GM19023 (cell line): ENCODE measurements around the gene ARID3A.
A peak's percentile ranks its signal among the peaks of the same experiment; 100 is the strongest.
"Not testable (repeated sequence)": the region's sequence is repeated elsewhere in the genome, so short reads cannot be mapped to it uniquely, and the experiment has no call there.

ENCODE experiments used
- ATAC-seq: cut with Tn5 transposase; IDR thresholded peaks from one replicate; pipeline ENCODE4 v1.9.1; 2021; ENCODE audit warnings: mild to moderate bottlenecking, moderate library complexity; ENCODE audit not compliant: unreplicated experiment

Gene ARID3A

GRCh38 chr19:891421-892200 lies 34.2 kb upstream of the ARID3A start:
- ATAC-seq: not testable (repeated sequence)

- ATAC-seq: no peak
These were observed 33.5 kb upstream of the ARID3A start for GRCh38 chr19:892243-892893.

- ATAC-seq: peak; percentile 65
These were observed 32.7 kb upstream of the ARID3A start, which contains the start of the genes MED16 and RNU6-9 for GRCh38 chr19:892894-893689. Gene MED16 (minus strand): TSS chr19:893187. CDS start chr19:891131, 2,056 bp downstream. Gene RNU6-9 (plus strand): TSS chr19:893484.

GRCh38 chr19:896434-896833 lies 29.4 kb upstream of the ARID3A start:
- ATAC-seq: no peak

GRCh38 chr19:896999-897398 lies 28.8 kb upstream of the ARID3A start:
- ATAC-seq: no peak

- ATAC-seq: no peak
These were observed 28.3 kb upstream of the ARID3A start for GRCh38 chr19:897442-898039.

- ATAC-seq: no peak
These were observed 27.2 kb upstream of the ARID3A start for GRCh38 chr19:898663-899062.

- ATAC-seq: no peak
These were observed 26.3 kb upstream of the ARID3A start for GRCh38 chr19:899336-900042.

GRCh38 chr19:900043-900301 lies 25.9 kb upstream of the ARID3A start:
- ATAC-seq: no peak

GRCh38 chr19:900302-901111 lies 25.3 kb upstream of the ARID3A start:
- no peak for ATAC-seq

GRCh38 chr19:901216-902092 lies 24.4 kb upstream of the ARID3A start:
- ATAC-seq: no peak

GRCh38 chr19:902093-902370 lies 23.8 kb upstream of the ARID3A start:
- no peak for ATAC-seq

GRCh38 chr19:902446-903226 lies 23.2 kb upstream of the ARID3A start:
- no peak for ATAC-seq

- ATAC-seq: no peak
These were observed 22.5 kb upstream of the ARID3A start for GRCh38 chr19:903266-903797.

GRCh38 chr19:904545-904944 lies 21.3 kb upstream of the ARID3A start:
- ATAC-seq: no peak

GRCh38 chr19:906480-906879 lies 19.4 kb upstream of the ARID3A start:
- no peak for ATAC-seq

- no peak for ATAC-seq
These were observed 18.5 kb upstream of the ARID3A start for GRCh38 chr19:907183-907853.
